COLO668 (cell line): ENCODE data around the gene TRIM65.

Source experiments
- DNase-seq: peaks from one replicate; lab custom pipeline; 2025; ENCODE audit not compliant: unreplicated experiment; lab: John Stamatoyannopoulos, UW

TRIM65 gene

DNA sequence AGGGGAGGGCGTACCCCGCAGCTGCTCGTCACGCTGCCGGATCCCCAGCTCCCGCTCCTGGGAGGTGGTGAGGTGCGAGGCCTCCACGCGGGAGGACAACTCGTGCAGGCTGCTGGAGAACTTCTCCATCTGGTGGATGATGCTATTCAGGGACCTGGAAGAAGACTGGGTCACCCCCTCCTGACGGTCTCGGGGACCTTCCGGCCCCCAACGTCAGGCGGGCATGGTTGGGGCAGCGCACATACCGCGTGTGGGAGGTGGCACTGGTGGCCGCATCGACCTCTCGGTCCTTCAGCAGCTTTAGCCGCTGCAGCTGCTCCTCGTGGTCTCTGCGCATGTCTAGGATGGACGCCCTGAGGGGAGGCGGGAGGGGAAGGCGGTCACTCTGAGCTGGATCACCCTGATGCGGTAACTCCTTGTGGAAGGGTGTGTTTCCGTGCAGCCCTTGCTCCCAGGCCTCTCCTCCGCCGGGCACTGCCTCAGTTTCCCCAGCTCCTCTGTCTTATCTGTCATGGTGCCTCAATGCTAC lies 21.2 kb upstream of the TRIM65 start:
- no peak for DNase-seq

DNA sequence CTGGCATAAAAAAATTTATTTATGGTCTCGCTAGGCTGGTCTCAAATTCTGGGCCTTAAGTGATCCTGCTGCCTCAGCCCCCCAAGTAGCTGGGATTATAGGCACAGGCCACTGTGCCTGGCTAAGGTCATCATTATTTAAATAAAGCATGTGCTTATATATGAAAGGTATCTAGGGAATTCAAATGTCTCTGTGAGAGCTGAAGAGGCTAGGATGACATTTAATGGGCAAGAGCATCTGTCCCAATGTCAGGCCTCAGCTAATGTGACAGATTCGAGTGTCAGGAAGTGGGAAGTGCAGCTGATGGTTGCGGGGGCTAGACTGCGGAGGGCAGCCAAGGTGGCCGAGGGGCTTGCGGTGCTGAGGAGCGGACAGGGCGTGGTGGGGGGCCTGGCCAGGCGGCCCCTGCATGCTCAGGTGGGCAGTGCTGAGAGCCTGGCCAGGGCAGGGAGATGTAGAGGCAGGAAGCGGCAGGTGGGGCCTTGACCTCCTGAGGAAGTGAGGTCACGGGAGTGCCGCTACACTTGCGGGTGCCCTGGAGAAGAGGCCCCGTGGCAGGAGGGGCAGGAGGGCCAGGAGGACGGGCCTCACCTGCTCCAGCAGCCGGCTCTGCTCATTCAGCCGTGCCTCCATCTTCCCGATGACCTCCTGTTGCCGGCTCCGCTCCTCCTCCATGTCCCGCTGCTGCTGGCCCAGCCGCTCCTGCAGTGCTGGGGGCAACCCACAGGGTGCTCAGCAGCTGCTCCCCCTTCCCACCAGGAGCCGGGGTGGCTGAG lies 20.6 kb upstream of the TRIM65 start:
- DNase-seq, result peak; percentile 11

DNA sequence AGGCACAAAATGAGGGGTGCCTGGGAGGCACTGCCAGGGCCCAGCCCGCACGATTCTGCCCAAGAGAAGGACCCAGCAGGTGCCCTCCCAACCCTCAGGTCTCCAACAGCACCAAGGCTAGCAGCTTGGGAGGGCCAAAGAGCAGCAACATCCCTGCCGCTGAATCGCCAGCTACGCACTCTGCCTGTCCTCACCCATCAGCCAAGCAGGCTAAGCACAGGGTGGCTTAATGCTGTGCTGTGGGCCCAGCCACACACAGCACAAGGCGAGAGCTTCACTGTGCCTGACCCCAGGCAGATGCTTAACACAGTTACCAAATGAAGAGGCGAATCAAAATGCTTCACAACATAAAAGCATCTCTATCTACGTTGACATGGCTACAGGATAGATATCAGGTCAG lies 18.5 kb upstream of the TRIM65 start:
- no peak for DNase-seq

DNA sequence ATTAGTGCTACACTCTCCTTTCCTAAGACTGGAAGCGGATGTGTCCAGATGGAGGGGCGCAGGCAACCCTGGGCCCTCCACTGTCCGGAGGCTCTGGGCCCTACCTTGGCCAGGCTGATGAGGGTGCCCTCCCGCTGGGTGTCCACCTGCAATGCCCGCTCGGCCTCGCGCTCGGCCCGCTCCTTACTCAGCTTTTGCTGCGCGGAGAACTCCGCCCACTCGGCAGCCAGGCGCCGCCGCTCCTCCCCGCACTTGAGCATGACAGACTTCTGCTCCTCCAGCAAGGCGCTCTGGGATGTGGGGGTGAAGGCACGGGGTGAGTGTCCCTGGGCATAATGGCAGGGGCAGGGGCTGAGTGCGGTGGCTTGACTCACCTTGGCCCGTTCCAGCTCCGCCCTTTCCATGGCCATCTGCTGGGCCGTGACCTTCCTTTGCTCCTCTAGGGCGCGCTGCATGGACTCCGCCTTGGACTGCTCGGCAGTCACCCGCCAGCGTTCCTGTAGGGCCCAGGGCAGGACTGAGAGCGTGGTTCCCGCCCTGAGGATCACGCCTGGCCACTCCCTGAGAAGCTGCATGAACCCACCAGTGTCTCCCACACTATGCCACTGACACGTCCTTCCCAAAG lies 18.0 kb upstream of the TRIM65 start:
- peak; percentile 1 for DNase-seq

DNA sequence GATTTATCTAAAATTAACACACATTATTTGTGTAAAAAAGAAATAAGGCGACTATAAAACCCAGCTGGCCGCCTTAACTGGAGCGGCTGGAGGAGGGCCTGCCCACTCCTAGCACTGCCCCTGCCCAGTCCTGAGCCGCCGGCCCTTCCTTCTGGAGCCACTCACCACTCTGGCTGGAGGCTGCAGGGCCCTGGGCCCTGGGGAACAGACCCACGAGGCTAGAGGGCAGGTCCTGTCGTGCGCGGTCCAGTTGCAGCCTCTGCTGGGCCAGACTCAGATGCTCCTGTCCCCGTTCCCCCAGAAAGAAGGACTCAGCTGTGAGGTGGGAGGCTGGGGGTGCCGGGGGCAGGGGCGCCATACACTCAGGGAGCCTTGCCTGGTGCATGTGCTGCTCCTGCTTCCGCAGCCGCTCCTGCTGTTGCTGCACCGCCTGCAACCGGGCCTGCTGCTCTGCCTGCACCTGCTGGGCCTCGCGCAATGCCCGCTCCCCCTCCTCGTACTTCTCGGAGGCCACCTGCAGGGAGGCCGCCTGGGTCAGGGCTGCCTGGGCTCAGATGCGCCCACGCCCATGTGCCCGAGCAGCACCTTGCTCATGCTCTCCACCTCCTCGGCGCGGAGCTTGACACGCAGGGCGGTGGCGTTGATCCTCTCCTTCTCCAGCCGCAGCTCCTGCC lies 16.9 kb upstream of the TRIM65 start:
- DNase-seq, result peak; percentile 71

DNA sequence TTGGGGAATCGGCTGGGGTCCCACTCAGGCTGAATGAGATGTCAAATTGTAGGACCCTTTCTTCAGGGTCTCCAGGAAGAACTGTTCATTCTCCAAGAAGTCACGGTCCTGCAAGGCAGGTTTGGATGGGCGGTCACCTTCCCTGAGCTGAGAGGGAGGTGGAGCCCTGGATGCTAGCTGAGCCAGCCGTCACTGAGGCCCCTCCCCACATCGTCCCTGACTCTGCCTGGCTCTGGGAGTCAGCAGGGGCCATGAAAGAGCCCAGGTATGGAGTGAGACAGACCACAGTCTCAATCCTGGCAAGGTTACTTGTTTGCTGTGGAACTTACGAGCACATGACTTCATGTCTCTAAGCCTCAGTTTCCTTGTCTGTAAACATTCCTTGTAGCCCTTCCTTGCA lies 13.9 kb upstream of the TRIM65 start:
- peak; percentile 68 for DNase-seq

DNA sequence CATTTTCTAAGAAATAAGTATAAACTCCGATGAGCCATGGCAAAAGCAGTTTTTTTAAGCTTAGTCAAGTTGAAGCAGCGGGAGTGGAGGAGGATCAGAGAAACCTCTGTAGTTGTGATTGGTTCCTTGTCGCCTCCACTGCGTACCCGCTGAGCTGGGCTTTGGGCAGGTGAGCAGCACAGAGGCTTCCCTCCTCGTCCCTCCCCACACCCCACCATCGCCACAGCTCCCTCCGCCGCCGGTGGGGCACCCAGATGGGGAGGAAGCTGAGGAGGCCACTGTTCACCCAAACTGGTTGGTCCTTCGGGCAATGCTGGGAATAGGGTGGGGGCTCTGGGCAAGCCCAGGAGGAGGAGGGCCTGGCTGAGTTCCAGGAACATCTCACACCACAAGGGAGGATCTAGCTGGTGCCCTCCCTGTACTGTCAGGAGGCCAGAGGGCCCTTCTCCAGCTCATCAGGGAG lies 13.1 kb upstream of the TRIM65 start:
- DNase-seq, result peak; percentile 77

DNA sequence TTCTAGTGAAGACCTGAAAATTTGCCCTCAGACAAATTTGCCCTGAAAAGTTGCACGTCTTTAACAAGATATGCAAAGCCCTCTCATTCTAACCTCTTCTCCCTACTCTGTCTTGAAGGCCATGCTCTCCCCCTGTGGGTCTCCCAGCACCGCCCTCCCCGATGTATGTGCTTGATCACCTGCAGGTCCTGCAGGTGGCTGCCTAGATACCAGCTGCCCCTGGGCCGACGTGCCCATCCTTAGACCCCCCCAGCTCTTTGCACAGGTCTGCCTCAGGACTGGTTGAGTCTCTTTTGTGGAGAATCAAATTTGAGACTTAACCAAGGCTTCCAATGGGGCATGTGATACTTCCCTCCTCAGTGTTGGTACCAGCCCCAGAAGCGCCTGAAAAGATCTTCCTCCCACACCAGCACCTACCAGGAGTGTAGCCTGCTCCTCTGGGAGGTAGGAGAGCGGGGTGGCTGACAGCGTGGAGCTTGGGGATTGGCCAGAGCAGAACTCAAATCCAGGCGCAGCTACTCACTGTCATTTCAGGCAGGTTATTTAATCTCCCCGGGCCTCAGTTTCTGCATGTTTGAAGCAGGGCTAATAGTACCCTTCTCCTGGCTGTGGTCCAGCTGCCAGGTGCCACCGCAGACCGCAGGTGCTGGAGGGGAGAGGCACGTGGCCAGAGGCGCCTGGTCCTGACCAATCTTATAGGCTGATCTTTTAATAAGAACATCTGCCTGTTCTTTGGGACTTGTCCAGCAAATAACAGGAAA lies 12.5 kb upstream of the TRIM65 start:
- DNase-seq, result peak; percentile 88

DNA sequence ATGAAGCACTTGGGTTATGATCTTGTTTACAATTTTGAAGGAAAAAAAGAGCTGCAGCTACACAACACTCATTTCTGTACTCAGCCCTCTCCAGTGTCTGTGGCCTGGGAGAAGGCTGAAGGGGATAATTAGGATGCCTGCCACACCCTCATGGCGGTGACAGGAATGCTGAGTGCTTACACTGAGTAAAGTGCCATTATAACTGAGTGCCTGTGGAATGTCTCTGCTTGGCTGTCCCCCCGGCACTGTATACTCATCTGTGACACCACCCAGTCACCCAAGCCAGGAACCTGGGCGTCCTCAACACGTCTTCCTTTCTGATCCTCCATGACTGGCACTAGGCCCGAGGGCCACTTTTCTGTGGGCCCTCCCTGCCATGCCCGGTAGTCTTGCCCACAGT lies 11.4 kb upstream of the TRIM65 start:
- peak; percentile 25 for DNase-seq

DNA sequence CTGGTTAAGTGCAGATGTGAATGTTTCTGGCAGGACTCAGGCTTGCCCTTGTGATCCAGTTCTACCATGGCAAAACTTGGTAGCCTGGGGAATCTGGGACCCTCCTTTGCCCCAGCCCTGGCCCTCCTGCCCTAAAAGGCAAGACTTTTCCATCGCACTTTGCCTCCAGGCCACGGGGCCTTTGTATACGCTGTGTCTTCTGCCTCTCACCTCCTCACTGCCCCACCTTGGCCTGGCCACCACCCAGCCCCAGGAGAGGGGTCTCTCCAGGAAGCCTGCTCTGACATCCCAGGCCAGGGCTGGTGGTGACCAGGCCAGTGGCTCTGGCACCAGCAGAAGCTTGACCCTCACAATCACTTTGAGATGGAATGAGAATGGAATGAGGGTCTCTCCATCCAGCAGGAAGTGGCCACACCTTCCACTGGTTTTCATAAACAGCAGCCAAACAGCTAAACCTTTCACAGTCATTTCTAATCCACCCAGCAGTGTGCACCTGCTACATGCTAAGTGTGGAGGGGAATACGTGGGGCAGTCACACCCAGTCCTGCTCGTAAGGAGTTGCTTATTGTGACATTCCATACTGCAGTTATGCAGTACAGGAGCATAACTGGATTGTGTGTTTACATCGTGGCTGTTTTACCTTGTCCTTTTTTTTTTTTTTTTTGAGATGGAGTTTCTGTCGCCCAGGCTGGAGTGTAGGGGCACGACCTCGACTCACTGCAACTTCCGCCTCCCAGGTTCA lies 9.6 kb upstream of the TRIM65 start:
- no peak for DNase-seq

DNA sequence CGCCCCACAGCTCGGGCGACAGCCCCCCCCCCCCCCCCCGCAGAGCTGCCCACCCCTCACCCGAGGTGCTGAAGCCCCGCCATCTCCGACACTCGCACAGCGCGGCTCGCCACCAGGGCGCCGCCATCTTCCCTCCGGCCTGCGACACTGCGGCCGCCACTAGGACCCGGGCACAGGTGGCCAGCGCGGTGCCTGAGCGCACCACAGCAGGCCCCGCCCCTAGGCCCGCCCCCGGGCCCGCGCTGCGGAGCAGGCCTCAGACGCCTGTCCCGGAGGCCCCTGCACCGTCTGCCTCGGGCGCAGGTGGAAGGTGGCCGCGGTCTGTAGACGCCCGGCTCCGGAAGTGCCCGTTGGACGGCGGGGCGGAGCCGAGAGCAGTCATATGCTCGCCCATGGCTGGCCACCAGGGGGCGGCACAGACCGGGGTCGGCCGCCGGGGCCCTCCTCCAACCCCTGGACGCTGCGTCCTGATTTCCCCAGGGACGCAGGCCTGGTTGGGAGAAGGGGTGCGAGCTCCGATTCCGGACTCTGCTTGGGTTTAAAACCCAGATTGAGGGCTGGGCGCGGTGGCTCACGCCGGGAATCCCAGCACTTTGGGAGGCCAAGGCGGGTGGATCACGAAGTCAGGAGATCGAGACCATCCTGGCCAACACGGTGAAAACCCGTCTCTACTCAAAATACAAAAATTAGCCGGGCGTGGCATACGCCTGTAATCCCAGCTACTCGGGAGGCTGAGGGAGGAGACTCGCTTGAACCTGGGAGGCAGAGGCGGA lies 8.2 kb upstream of the TRIM65 start, which contains the start of gene MRPL38:
MRPL38 (minus strand) TSS at position 136 of the 773 bp plus-strand sequence; CDS start at position 127, 9 bp downstream.
- peak; percentile 93 for DNase-seq

DNA sequence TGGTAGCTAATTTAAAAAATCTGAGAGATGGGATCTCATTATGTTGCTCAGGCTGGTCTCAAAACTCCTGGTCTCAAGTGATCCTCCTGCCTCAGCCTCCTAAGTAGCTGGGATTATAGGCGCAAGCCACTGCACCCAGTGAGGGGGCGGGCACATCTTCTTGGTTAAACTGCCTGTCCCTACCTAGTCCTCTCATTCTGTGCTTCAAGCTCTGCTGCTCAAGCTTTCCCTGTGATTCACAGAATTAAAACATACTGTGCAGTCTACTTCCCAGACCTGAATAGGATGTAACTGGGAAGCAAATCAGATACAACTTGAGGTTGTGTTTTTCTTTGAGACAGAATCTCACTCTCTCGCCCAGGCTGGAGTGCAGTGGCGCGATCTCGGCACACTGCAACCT lies 5.7 kb upstream of the TRIM65 start:
- DNase-seq, result no peak

DNA sequence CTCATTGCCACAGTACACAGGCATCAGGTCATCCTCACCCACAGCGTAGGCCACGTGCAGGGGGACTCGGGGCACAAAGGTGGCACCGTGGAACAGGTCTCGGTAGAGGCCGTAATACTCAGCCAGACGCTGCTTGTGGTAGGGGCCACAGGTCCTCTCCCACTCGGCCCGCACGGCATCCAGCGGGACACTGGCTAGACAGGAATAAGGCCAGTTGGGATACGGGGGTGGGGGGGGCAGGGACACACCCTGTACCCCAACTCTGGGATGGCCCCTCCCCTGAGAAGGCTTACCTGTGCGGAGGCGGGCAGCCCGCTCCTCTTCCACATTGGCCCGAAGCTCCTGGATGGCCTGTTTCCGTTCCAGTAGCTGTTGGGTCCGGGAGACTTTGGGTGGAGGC lies 5.0 kb upstream of the TRIM65 start:
- DNase-seq, result no peak

DNA sequence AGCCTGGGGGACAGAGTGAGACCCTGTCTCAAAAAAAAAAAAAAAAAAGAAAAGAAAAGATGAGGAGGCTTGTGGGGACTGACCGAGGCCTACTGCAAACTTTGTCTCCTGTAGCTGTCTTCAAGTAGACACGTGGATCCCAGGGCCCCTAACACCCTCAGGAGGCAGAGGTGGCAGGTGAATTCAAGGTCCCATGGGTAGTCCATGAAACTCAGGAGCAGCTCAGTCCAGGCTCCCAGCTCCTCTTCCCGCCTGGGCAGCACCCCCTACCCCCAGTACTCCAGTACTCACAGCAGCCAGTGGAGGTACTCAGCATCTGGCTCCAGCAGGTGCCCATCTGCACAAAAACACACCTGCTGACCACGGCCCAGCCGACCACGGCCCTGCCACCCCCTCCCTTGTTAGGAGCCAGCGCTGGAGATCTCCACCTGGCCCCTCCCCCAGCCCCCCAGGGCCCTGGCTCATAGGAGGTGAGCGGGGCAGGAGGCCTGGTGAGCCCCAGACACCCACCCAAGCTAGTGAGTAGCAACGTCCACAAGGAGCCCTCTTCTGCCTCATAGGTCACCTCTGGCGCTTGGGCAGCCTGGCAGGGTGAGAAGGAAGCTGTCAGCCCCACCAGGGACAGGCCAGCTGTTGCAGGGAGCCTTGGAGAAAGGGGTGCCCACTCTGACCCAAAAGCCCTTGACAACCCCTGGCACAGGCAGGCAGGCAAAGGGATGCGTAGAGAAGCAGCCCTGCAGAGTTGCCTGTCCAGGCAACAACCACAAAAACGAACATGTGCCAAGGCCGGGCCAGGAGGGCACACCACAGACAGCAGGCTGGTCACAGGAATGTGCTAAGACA lies 4.2 kb upstream of the TRIM65 start:
- DNase-seq, result no peak

DNA sequence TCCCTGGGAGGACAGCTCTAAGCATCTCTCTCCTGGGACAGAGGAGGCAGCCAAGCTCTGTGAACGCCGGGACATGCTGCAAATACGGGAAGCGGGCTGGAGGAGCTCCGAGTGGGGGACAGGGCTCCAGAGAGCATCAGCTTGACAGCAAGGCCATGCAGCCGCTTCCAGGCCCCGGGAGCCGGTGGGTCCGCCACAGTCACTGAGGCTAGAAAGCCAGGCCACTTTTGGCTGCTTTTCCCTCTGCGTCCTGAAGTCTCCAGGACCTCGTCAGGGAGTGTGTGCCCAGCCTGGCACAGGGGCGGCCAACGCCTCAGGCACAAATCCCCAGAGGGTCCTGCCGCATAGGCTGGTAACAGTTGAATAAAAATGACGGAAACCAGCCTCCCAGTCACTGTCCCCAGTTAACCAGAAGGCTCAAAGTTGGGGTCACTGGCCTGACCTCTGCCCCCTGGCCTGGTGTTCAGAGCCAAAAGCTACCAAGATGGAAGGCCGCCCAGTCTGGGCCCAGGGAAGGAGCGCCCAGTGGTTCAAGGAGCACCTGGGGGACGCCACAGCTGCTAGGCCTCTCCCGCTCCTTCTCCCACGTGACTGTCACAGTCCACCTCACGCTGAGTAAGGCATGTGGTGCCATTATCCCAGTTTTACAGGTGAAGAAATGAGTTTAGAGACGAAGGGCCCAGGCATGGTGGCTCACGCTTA lies 3.2 kb upstream of the TRIM65 start:
- no peak for DNase-seq

DNA sequence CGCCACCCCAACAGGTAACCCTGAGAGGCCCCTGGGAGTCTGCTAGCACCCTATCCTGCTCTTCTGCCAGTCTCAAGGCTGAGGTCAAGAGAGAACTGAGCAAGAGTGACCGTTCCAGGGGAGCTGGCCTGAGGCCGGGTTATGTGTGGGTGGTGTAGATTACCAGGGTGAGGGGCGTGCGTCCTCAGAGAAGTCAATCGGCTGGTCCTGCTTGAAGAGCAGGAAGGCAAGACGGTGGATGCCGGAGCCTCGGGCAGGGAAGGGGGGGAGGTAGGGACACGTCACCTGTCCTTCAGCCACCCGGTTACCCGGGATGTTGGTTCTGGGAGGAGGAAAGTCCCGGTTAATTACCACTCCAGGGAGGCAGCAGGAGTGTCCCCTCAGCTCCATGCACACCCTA lies 2.6 kb upstream of the TRIM65 start:
- DNase-seq, result no peak

DNA sequence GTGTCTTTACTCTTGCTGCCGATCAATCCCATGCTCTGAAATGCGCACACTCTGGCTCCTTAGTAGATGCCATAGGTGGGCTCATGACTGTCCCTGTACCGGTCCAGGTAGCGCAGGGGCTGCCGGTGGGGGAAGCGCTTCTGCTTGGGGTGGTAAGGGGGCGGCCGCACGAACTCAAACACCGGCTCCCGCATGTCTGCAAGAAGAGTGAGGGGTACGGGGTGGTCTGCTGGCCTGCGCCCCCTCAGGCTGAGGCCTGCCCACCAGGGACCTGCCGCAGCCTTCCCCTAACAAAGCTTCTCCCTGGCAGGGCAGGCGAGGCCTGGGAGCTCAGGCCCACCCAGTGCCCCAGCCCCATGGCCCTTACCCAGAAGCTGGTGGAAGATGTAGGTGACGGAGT lies 2.0 kb upstream of the TRIM65 start:
- no peak for DNase-seq

DNA sequence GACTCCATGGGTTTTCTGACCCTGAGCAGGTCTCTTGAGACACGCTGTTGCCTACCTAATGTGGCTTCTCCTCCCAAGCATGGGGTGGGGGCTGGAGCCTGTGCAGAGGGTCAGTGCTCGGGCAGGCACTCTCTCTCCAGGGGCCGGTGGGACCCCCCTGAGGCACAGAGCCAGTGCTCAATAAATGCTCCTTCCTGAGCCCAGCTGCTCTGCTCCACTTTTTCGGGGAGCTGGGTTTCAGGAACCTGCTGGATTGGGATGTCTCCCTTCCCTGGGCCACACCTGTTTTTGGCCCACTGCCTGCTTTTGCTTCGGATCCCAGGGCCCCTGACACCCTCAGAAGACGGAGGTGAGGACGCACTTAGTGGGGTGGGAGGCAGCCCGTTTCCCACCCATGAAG lies 1.3 kb upstream of the TRIM65 start:
- no peak for DNase-seq
